OCI-LY1 (cell line): ENCODE results near the gene CNNM1.

Experiments used
- H2AFZ ChIP-seq: fragments of 200-600 bp; sonication (generic), shearing (Covaris generic); 2 replicates; pipeline ENCODE4 v1.6.0; 2014; ENCODE audit warnings: antibody characterized with exemption, mild to moderate bottlenecking, low read length
- H3F3A ChIP-seq: fragments of 200-600 bp; sonication (generic), shearing (Covaris generic); 2 replicates; pipeline ENCODE4 v1.6.0; 2014; ENCODE audit warnings: mild to moderate bottlenecking, antibody characterized with exemption, low read length, moderate library complexity; ENCODE audit not compliant: insufficient read depth
- H3K27ac ChIP-seq: fragments of 200-600 bp; sonication (generic); 2 replicates; pipeline ENCODE4 v1.5.1; 2014; ENCODE audit warnings: low read length, mixed run types, mild to moderate bottlenecking, low read depth; ENCODE audit not compliant: poor library complexity, severe bottlenecking
- H3K27me3 ChIP-seq: fragments of 200-600 bp; sonication (generic); 2 replicates; pipeline ENCODE4 v1.6.0; 2014; ENCODE audit warnings: antibody characterized with exemption, mild to moderate bottlenecking, low read length, moderate library complexity; ENCODE audit not compliant: insufficient read depth
- H3K36me3 ChIP-seq: fragments of 200-600 bp; sonication (generic); 2 replicates; pipeline ENCODE4 v1.6.1; 2014; ENCODE audit warnings: mild to moderate bottlenecking, antibody characterized with exemption, low read length, moderate library complexity, mixed read lengths; ENCODE audit not compliant: insufficient read depth
- H3K4me1 ChIP-seq: fragments of 200-600 bp; sonication (generic); 2 replicates; pipeline ENCODE4 v1.5.1; 2014; ENCODE audit warnings: mild to moderate bottlenecking, low read length, moderate library complexity; ENCODE audit not compliant: insufficient read depth, severe bottlenecking
- H3K4me2 ChIP-seq: fragments of 200-600 bp; sonication (generic), shearing (Covaris generic); 2 replicates; pipeline ENCODE4 v1.6.1; 2014; ENCODE audit warnings: low read length
- H3K4me3 ChIP-seq: fragments of 200-600 bp; sonication (generic); 2 replicates; pipeline ENCODE4 v1.5.1; 2014; ENCODE audit warnings: low read length, low read depth, mild to moderate bottlenecking, mixed read lengths; ENCODE audit not compliant: poor library complexity, severe bottlenecking
- H3K79me2 ChIP-seq: fragments of 200-600 bp; shearing (Covaris generic); 2 replicates; pipeline ENCODE4 v1.6.1; 2016; ENCODE audit warnings: mixed run types, low read length, mixed read lengths; ENCODE audit not compliant: insufficient read depth
- H3K9ac ChIP-seq: fragments of 200-600 bp; sonication (generic), shearing (Covaris generic); 2 replicates; pipeline ENCODE4 v1.6.1; 2014; ENCODE audit warnings: mild to moderate bottlenecking, low read length, mixed read lengths
- H3K9me2 ChIP-seq: fragments of 200-600 bp; sonication (generic), shearing (Covaris generic); 2 replicates; pipeline ENCODE4 v1.6.1; 2014; ENCODE audit warnings: low read depth, mild to moderate bottlenecking, low read length, mixed read lengths
- H3K9me3 ChIP-seq: fragments of 200-600 bp; shearing (Covaris generic); 2 replicates; pipeline ENCODE4 v1.6.1; 2014; ENCODE audit warnings: low read length, mixed read lengths
- H4K20me1 ChIP-seq: fragments of 200-600 bp; sonication (generic), shearing (Covaris generic); 2 replicates; pipeline ENCODE4 v1.6.0; 2016; ENCODE audit warnings: mild to moderate bottlenecking, low read length; ENCODE audit not compliant: insufficient read depth
- EZH2 ChIP-seq: fragments of 200-600 bp; sonication (generic), shearing (Covaris generic); IDR thresholded peaks from 2 replicates; pipeline ENCODE4 v1.8.0; 2017; ENCODE audit warnings: borderline replicate concordance, mixed run types, mild to moderate bottlenecking, antibody characterized with exemption, low read length, moderate library complexity, mixed read lengths
- TF ChIP-seq, protein P1 (sequence below): fragments of 200-600 bp; sonication (generic), shearing (Covaris generic); IDR thresholded peaks from 2 replicates; pipeline ENCODE4 v1.5.1; 2017; ENCODE audit warnings: mild to moderate bottlenecking, antibody characterized with exemption, low read length, moderate library complexity, mixed read lengths

CNNM1 gene

DNA sequence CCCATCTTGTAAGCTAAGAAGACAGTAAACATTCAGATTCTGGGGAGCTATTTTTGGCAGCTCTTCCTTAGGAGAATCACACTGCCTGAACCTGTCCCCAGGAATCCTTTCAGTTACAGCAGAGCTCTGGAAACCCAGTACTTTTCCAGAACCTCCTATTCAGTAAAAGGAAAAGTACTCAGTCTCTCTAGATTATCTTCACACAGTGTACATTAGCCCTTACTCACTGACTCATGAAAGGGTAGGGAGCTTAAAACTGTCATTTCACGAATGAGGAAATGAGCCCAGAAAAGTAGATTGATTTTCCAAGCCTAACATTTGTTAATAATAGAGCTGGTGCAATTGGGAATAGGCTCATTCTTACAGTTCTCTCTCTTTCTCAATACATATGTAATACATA, 3.9 kb upstream of the CNNM1 start:
- no peaks in the 10 kb centered on the region for H3K79me2 ChIP-seq
- no peak overlapping the region for H3K4me2 ChIP-seq
- H3K4me3 ChIP-seq = no peak overlapping the region
- no peaks in the 10 kb centered on the region for H3F3A ChIP-seq
- no peaks in the 10 kb centered on the region for H3K9me2 ChIP-seq
- no peaks in the 10 kb centered on the region for H4K20me1 ChIP-seq
- TF ChIP-seq EZH2 = no peak
- TF ChIP-seq, protein P1, sequence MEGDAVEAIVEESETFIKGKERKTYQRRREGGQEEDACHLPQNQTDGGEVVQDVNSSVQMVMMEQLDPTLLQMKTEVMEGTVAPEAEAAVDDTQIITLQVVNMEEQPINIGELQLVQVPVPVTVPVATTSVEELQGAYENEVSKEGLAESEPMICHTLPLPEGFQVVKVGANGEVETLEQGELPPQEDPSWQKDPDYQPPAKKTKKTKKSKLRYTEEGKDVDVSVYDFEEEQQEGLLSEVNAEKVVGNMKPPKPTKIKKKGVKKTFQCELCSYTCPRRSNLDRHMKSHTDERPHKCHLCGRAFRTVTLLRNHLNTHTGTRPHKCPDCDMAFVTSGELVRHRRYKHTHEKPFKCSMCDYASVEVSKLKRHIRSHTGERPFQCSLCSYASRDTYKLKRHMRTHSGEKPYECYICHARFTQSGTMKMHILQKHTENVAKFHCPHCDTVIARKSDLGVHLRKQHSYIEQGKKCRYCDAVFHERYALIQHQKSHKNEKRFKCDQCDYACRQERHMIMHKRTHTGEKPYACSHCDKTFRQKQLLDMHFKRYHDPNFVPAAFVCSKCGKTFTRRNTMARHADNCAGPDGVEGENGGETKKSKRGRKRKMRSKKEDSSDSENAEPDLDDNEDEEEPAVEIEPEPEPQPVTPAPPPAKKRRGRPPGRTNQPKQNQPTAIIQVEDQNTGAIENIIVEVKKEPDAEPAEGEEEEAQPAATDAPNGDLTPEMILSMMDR = no peak
- no peaks in the 10 kb centered on the region for H3K4me1 ChIP-seq
- no peaks in the 10 kb centered on the region for H3K27me3 ChIP-seq
- H3K27ac ChIP-seq = no peak overlapping the region
- no peaks in the 10 kb centered on the region for H3K36me3 ChIP-seq
- H2AFZ ChIP-seq = no peak overlapping the region
- H3K9ac ChIP-seq = no peak overlapping the region
- H3K9me3 ChIP-seq = no peaks in the 10 kb centered on the region

DNA sequence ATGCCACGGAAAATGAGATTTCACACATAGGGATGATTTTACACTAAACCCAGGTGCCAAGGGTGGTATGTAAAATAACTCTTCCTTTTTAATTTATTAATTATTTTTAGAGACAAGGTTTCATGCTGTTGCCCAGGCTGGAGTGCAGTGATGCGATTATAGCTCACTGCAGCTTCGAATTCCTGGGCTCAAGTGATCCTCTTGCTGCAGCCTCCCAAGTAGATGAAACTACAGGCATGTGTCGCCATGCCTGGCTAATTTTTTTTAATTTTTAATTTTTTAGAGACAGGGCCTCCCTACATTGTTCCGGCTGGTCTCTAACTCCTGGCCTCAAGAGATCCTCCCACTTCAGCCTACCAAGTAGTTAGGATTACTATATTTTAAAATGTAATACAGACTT, 2.3 kb upstream of the CNNM1 start:
- H2AFZ ChIP-seq = no peak overlapping the region
- no peak overlapping the region for H3K4me3 ChIP-seq
- H3K4me1 ChIP-seq = no peaks in the 10 kb centered on the region
- no peaks in the 10 kb centered on the region for H3K36me3 ChIP-seq
- TF ChIP-seq, protein P1 = no peak
- no peak for TF ChIP-seq EZH2
- H3K27ac ChIP-seq = no peak overlapping the region
- H3K27me3 ChIP-seq = no peaks in the 10 kb centered on the region
- no peak overlapping the region for H3K9ac ChIP-seq
- no peaks in the 10 kb centered on the region for H3F3A ChIP-seq
- H3K9me2 ChIP-seq = no peaks in the 10 kb centered on the region
- no peaks in the 10 kb centered on the region for H3K79me2 ChIP-seq
- no peaks in the 10 kb centered on the region for H3K9me3 ChIP-seq
- H4K20me1 ChIP-seq = no peaks in the 10 kb centered on the region
- H3K4me2 ChIP-seq = no peak overlapping the region

GRCh38 chr10:99328579-99329303, 415 bp upstream of the CNNM1 start:
- Histone ChIP-seq H3K4me1 (no peaks in the 10 kb centered on the region), H3K9me3 (no peaks in the 10 kb centered on the region), H3K79me2 (no peaks in the 10 kb centered on the region), H4K20me1 (no peaks in the 10 kb centered on the region), H3K4me3 (no peak overlapping the region), H3F3A (no peaks in the 10 kb centered on the region), H3K4me2 (no peak overlapping the region), H3K36me3 (no peaks in the 10 kb centered on the region), H3K27ac (no peak overlapping the region), H3K9ac (no peak overlapping the region), H3K9me2 (no peaks in the 10 kb centered on the region), H3K27me3 (no peaks in the 10 kb centered on the region), H2AFZ (no peak overlapping the region)
- TF ChIP-seq EZH2 = no peak
- TF ChIP-seq, protein P1 = no peak
